Chondrocyte (in vitro differentiated cells): ENCODE results near the gene AOC2. TPM values are rescaled to one million over a fixed set of nuclear protein-coding genes. Genes with fewer than 3 reads are reported as not detected.

Source experiments
- DNase-seq: peaks from one replicate; pipeline ENCODE4 v3.0.0; 2021; ENCODE audit warnings: mixed read lengths, low spot score
- H3K27ac Mint-ChIP-seq: one replicate; pipeline ENCODE4 v1.8.0; 2021; ENCODE audit warnings: mild to moderate bottlenecking, moderate library complexity, mixed read lengths; ENCODE audit not compliant: unreplicated experiment
- H3K27me3 Mint-ChIP-seq: 2 replicates; pipeline ENCODE4 v1.8.0; 2021; ENCODE audit warnings: low read depth, mixed read lengths
- H3K36me3 Mint-ChIP-seq: 2 replicates; pipeline ENCODE4 v1.8.0; 2021; ENCODE audit warnings: low read depth, mixed read lengths
- H3K4me1 Mint-ChIP-seq: 2 replicates; pipeline ENCODE4 v1.8.0; 2021; ENCODE audit warnings: low read depth, mild to moderate bottlenecking, mixed read lengths
- H3K4me3 Mint-ChIP-seq: one replicate; pipeline ENCODE4 v1.8.0; 2021; ENCODE audit warnings: mild to moderate bottlenecking, moderate library complexity, mixed read lengths; ENCODE audit not compliant: unreplicated experiment
- H3K9me3 Mint-ChIP-seq: 2 replicates; pipeline ENCODE4 v1.8.0; 2021; ENCODE audit warnings: low read depth, mixed read lengths
- CTCF ChIP-seq: fragments of 200-600 bp; sonication (generic); IDR thresholded peaks from 2 replicates; pipeline ENCODE4 v1.5.0; 2021; ENCODE audit warnings: antibody characterized with exemption, mild to moderate bottlenecking, moderate library complexity
- total RNA-seq: library from RNA; stranded (reverse); gene quantifications from 3 replicates; pipeline ENCODE4 v1.2.1, GENCODE V29; 2021

AOC2 gene
- total RNA-seq, 1 donor from 2014 or later = 1.4 TPM

- Mint-ChIP-seq H3K36me3 (peaks cover 9% of the 10 kb centered on the region), H3K27ac (peak overlapping the region; percentile 99), H3K4me3 (peak overlapping the region; percentile 97), H3K9me3 (no peaks in the 10 kb centered on the region), H3K4me1 (peaks cover 21% of the 10 kb centered on the region), H3K27me3 (peaks cover 2% of the 10 kb centered on the region)
- TF ChIP-seq CTCF = no peak
- no peak for DNase-seq
Observed at GRCh38 chr17:42833767-42834422, 10.5 kb upstream of the AOC2 start.

DNA sequence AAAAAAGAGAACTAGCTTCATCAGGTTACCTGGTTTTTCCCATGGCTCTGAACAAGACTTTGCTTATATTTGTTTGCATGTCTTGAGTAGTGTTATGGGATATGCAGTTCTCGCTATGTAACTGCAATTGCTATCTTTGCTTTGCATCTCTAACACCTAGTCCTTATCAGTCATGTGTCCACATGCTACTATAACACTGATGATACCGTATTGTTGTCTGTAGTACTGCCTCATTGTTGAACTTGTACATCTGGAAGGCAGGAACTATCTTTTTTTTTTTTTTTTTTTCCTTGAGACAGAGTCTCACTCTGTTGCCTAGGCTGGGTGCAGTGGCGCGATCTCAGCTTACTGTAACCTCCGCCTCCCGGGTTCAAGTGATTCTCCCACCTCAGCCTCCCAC lies 8.6 kb upstream of the AOC2 start:
- Mint-ChIP-seq H3K4me3 (no peak overlapping the region), H3K36me3 (peaks cover 19% of the 10 kb centered on the region), H3K27ac (no peak overlapping the region), H3K27me3 (no peaks in the 10 kb centered on the region), H3K9me3 (no peaks in the 10 kb centered on the region), H3K4me1 (peaks cover 21% of the 10 kb centered on the region)
- DNase-seq = no peak
- no peak for TF ChIP-seq CTCF

GRCh38 chr17:42841975-42842685 lies 2.2 kb upstream of the AOC2 start:
- Mint-ChIP-seq H3K27me3 (no peaks in the 10 kb centered on the region), H3K36me3 (peaks cover 44% of the 10 kb centered on the region), H3K4me3 (no peak overlapping the region), H3K27ac (peak overlapping the region; percentile 20), H3K9me3 (no peaks in the 10 kb centered on the region), H3K4me1 (peaks cover 19% of the 10 kb centered on the region)
- TF ChIP-seq CTCF = no peak
- no peak for DNase-seq

GRCh38 chr17:42843358-42843934 lies 934 bp upstream of the AOC2 start:
- DNase-seq = no peak
- peaks cover 22% of the 10 kb centered on the region for H3K4me1 Mint-ChIP-seq
- H3K27ac Mint-ChIP-seq = no peak overlapping the region
- peak; percentile 92 for TF ChIP-seq CTCF
- no peaks in the 10 kb centered on the region for H3K27me3 Mint-ChIP-seq
- H3K36me3 Mint-ChIP-seq = peaks cover 40% of the 10 kb centered on the region
- no peak overlapping the region for H3K4me3 Mint-ChIP-seq
- no peaks in the 10 kb centered on the region for H3K9me3 Mint-ChIP-seq

GRCh38 chr17:42844761-42845555 lies 578 bp downstream of the AOC2 start:
- Mint-ChIP-seq H3K27me3 (no peaks in the 10 kb centered on the region), H3K27ac (no peak overlapping the region), H3K4me3 (no peak overlapping the region), H3K36me3 (peaks cover 28% of the 10 kb centered on the region), H3K4me1 (peaks cover 25% of the 10 kb centered on the region), H3K9me3 (no peaks in the 10 kb centered on the region)
- no peak for TF ChIP-seq CTCF
- DNase-seq = no peak
